ENCODE measurements around the gene TP53. TPM values are rescaled to one million over a fixed set of nuclear protein-coding genes. Genes with fewer than 3 reads are reported as not detected.

Gene TP53
- total and polyA plus RNA-seq, 5 donors from 2014 or later: 29.4 to 61.3 (median 34.7) TPM

- Histone ChIP-seq H3K27me3 (ENCODE audit: control insufficient read depth, insufficient read depth, low read length) (peaks cover 4% of the 10 kb centered on the region), H3K36me3 (ENCODE audit: control insufficient read depth, insufficient read depth, low read length) (peaks cover 13% of the 10 kb centered on the region), H3K9me3 (ENCODE audit: control insufficient read depth in 2 of 2, low read length in 2 of 2) (no peaks in the 10 kb centered on the region), H3K4me3 (ENCODE audit: low read depth, low read length) (no peak overlapping the region), H3K27ac (ENCODE audit: insufficient read depth, low read length, poor library complexity, severe bottlenecking) (no peak overlapping the region), H3K4me1 (ENCODE audit: control insufficient read depth, insufficient read depth, low read length, poor library complexity, severe bottlenecking) (peaks cover 14% of the 10 kb centered on the region)
- peak overlapping the region in 3 of 4 donors; percentile 57 to 68 (median 63) for H3K4me3 Mint-ChIP-seq
- H3K4me1 Mint-ChIP-seq: peaks cover 0 to 32% (median 8%) of the 10 kb centered on the region in 4 donors
- ATAC-seq (ENCODE audit: low read depth in 2 of 2): peak in 1 of 2 donors; percentile 28
- H3K9me3 Mint-ChIP-seq: peaks cover 0 to 5% (median 0%) of the 10 kb centered on the region in 7 donors
- H3K36me3 Mint-ChIP-seq: peaks cover 13% of the 10 kb centered on the region
- H3K27ac Mint-ChIP-seq: peak overlapping the region in 1 of 3 donors; percentile 3
- peaks cover 42% of the 10 kb centered on the region for H3K27me3 Mint-ChIP-seq
- DNase-seq: no peak
Measured at GRCh38 chr17:7705269-7706255, 18.3 kb upstream of the TP53 start.

DNA sequence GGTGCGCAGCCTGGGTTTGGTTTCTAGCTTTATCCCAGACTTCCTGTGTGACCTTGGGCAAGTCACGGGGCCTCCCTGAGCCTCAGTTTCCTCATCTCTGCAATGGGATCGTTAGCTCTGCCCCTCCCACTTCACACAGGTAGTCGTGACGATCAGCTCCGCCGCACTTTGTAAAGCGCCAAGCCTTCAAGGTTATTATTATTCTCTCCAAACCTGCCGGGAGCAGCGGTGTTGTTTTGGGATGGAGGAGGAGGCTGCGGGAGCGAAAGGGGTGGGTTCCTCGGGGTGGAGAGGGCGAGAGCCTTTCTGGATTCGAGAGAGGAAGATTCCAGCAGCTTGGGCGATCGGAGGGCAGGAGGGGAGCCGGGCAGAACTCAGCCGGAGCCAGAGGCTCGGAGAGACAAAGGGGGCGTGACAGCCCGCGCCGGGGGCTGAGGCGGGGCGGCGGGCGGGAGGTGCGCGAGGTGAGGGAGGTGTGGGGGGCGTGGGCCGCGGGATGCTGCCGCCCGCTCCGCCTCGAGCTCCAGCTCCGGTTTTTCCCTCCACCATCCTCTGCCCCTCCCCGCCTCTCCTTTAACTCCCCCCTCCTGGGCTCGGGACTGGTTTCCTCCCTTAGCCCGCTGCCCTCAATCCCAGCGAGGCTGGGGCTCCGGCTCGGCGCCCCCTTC lies 17.4 kb upstream of the TP53 start, which contains the start of gene EFNB3:
Gene EFNB3 (plus strand): TSS at position 602 of the 668 bp plus-strand sequence. CDS start 397 bp downstream, outside the sequence.
- ATAC-seq (ENCODE audit: low read depth in 2 of 2) (no peak), DNase-seq (no peak)
- H3K27ac Mint-ChIP-seq: peak within 1 kb of the TSS in 1 of 3 donors; percentile 3
- peaks cover 14% of the 10 kb centered on the region for H3K36me3 Mint-ChIP-seq
- Histone ChIP-seq H3K4me1 (ENCODE audit: control insufficient read depth, insufficient read depth, low read length, poor library complexity, severe bottlenecking) (peaks cover 14% of the 10 kb centered on the region), H3K9me3 (ENCODE audit: control insufficient read depth in 2 of 2, low read length in 2 of 2) (no peaks in the 10 kb centered on the region), H3K4me3 (ENCODE audit: low read depth, low read length) (no peak within 1 kb of the TSS), H3K27me3 (ENCODE audit: control insufficient read depth, insufficient read depth, low read length) (peaks cover 4% of the 10 kb centered on the region), H3K36me3 (ENCODE audit: control insufficient read depth, insufficient read depth, low read length) (peaks cover 15% of the 10 kb centered on the region), H3K27ac (ENCODE audit: insufficient read depth, low read length, poor library complexity, severe bottlenecking) (no peak within 1 kb of the TSS)
- peaks cover 0 to 26% (median 5%) of the 10 kb centered on the region in 4 donors for H3K4me1 Mint-ChIP-seq
- peak within 1 kb of the TSS in 3 of 4 donors; percentile 67 to 83 (median 68) for H3K4me3 Mint-ChIP-seq
- H3K27me3 Mint-ChIP-seq: peaks cover 41% of the 10 kb centered on the region
- H3K9me3 Mint-ChIP-seq: peaks cover 0 to 3% (median 0%) of the 10 kb centered on the region in 7 donors

DNA sequence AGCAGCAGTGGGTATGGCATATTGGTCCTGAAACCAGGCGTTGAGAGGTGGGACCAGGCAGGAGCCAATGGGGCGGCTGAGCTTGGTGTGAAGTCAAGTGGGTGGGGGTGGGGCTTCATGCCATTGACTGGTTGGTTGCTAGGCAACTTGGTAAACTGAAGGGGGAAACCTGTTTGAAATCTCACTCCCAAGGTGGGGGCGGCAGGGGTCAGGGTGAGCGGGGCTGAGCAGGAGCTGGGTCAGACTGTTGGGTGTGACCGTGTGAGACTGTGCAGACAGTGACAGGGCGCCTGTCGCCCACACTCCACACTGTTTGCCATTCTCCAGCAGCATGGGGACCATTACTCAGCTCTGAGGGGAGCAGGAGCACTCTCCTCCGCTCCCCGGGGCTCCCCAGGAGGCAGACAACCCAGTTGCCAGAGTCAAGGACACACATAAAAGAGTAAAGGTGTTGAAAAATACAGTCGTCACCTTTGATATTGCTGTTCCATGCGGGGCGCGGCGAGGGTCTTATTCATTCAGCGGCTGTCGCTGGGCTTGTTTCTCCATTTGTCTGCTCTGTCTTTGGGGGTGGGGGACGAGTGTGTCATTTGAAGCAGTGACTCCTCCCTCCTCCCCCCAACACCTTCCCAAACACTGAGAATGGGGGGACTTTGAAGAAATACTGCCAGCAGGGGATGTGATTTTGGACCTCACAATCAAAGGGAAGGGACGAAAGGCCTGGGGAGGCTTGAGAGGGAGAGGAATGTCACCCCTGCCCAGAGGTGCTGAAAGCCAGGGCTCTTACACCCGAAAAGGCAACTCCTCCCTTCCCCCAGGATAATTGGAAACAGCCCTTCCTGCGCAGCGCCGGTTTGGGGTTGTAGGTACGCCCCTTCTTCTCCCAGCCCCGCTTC lies 16.5 kb upstream of the TP53 start:
- H3K36me3 Mint-ChIP-seq: peaks cover 14% of the 10 kb centered on the region
- peaks cover 36% of the 10 kb centered on the region for H3K27me3 Mint-ChIP-seq
- H3K4me1 Mint-ChIP-seq: peaks cover 0 to 26% (median 5%) of the 10 kb centered on the region in 4 donors
- DNase-seq (no peak), ATAC-seq (ENCODE audit: low read depth in 2 of 2) (no peak)
- Histone ChIP-seq H3K4me1 (ENCODE audit: control insufficient read depth, insufficient read depth, low read length, poor library complexity, severe bottlenecking) (peaks cover 14% of the 10 kb centered on the region), H3K27me3 (ENCODE audit: control insufficient read depth, insufficient read depth, low read length) (peaks cover 4% of the 10 kb centered on the region), H3K9me3 (ENCODE audit: control insufficient read depth in 2 of 2, low read length in 2 of 2) (no peaks in the 10 kb centered on the region), H3K36me3 (ENCODE audit: control insufficient read depth, insufficient read depth, low read length) (peaks cover 15% of the 10 kb centered on the region), H3K4me3 (ENCODE audit: low read depth, low read length) (no peak overlapping the region), H3K27ac (ENCODE audit: insufficient read depth, low read length, poor library complexity, severe bottlenecking) (no peak overlapping the region)
- H3K4me3 Mint-ChIP-seq: peak overlapping the region in 3 of 4 donors; percentile 27 to 67 (median 48)
- H3K9me3 Mint-ChIP-seq: peaks cover 0 to 3% (median 0%) of the 10 kb centered on the region in 7 donors
- no peak overlapping the region for H3K27ac Mint-ChIP-seq

DNA sequence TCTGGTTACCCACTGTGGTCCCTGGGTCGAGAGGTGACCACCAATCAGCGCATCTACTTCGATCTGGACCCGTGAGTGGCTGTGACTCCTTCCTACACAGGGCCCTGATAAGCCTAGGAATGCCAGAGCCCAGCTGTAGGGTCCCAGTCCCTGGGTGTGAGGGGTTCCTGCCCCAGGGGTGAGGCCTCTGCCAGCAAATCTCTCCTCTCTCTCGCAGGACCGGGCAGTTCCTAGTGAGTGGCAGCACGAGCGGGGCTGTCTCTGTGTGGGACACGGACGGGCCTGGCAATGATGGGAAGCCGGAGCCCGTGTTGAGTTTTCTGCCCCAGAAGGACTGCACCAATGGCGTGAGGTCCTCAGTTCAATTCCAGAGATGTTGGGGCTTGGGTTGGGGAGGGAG lies 15.5 kb upstream of the TP53 start:
- Histone ChIP-seq H3K27ac (ENCODE audit: insufficient read depth, low read length, poor library complexity, severe bottlenecking) (no peak overlapping the region), H3K4me3 (ENCODE audit: low read depth, low read length) (no peak overlapping the region), H3K27me3 (ENCODE audit: control insufficient read depth, insufficient read depth, low read length) (peaks cover 4% of the 10 kb centered on the region), H3K36me3 (ENCODE audit: control insufficient read depth, insufficient read depth, low read length) (peaks cover 15% of the 10 kb centered on the region), H3K4me1 (ENCODE audit: control insufficient read depth, insufficient read depth, low read length, poor library complexity, severe bottlenecking) (peaks cover 14% of the 10 kb centered on the region), H3K9me3 (ENCODE audit: control insufficient read depth in 2 of 2, low read length in 2 of 2) (no peaks in the 10 kb centered on the region)
- no peak for ATAC-seq (ENCODE audit: low read depth in 2 of 2)
- Mint-ChIP-seq H3K4me1 (peaks cover 0 to 26% (median 5%) of the 10 kb centered on the region in 4 donors), H3K36me3 (peaks cover 19% of the 10 kb centered on the region), H3K27ac (no peak overlapping the region), H3K27me3 (peaks cover 36% of the 10 kb centered on the region), H3K9me3 (no peaks in the 10 kb centered on the region), H3K4me3 (no peak overlapping the region)
- no peak for DNase-seq

DNA sequence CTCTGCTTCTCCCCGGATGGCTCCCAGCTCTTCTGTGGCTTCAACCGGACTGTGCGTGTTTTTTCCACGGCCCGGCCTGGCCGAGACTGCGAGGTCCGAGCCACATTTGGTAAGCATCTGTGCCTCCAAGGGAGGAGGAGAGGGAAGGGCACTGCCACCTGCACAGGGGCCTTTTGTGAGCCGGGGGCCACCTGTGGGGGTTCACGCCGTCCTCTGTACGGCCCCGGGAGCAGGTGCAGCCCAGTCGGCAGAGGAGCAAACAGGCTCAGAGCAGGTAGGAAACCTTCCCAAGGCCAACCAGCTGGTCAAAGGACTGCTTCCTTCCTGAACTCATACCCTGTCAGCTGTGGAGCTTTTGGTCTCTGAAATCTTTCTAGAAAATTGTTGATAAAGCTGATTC lies 14.4 kb upstream of the TP53 start:
- H3K4me1 ChIP-seq (ENCODE audit: control insufficient read depth, insufficient read depth, low read length, poor library complexity, severe bottlenecking): peaks cover 14% of the 10 kb centered on the region
- DNase-seq (no peak), ATAC-seq (ENCODE audit: low read depth in 2 of 2) (no peak)
- H3K27ac ChIP-seq (ENCODE audit: insufficient read depth, low read length, poor library complexity, severe bottlenecking): no peak overlapping the region
- H3K27me3 Mint-ChIP-seq: peaks cover 32% of the 10 kb centered on the region
- peaks cover 24% of the 10 kb centered on the region for H3K36me3 Mint-ChIP-seq
- no peak overlapping the region for H3K4me3 ChIP-seq (ENCODE audit: low read depth, low read length)
- peaks cover 0 to 24% (median 5%) of the 10 kb centered on the region in 4 donors for H3K4me1 Mint-ChIP-seq
- H3K9me3 Mint-ChIP-seq: no peaks in the 10 kb centered on the region
- H3K9me3 ChIP-seq (ENCODE audit: control insufficient read depth in 2 of 2, low read length in 2 of 2): no peaks in the 10 kb centered on the region
- H3K4me3 Mint-ChIP-seq: no peak overlapping the region
- H3K27ac Mint-ChIP-seq: no peak overlapping the region
- peaks cover 4% of the 10 kb centered on the region for H3K27me3 ChIP-seq (ENCODE audit: control insufficient read depth, insufficient read depth, low read length)
- peaks cover 15% of the 10 kb centered on the region for H3K36me3 ChIP-seq (ENCODE audit: control insufficient read depth, insufficient read depth, low read length)

GRCh38 chr17:7700510-7700909 lies 13.2 kb upstream of the TP53 start:
- Mint-ChIP-seq H3K36me3 (peaks cover 33% of the 10 kb centered on the region), H3K9me3 (no peaks in the 10 kb centered on the region), H3K27me3 (peaks cover 21% of the 10 kb centered on the region), H3K27ac (no peak overlapping the region), H3K4me1 (peaks cover 0 to 15% (median 3%) of the 10 kb centered on the region in 4 donors), H3K4me3 (peak overlapping the region in 1 of 4 donors; percentile 65)
- Histone ChIP-seq H3K27me3 (ENCODE audit: control insufficient read depth, insufficient read depth, low read length) (no peaks in the 10 kb centered on the region), H3K4me3 (ENCODE audit: low read depth, low read length) (no peak overlapping the region), H3K36me3 (ENCODE audit: control insufficient read depth, insufficient read depth, low read length) (peaks cover 19% of the 10 kb centered on the region), H3K9me3 (ENCODE audit: control insufficient read depth in 2 of 2, low read length in 2 of 2) (no peaks in the 10 kb centered on the region), H3K4me1 (ENCODE audit: control insufficient read depth, insufficient read depth, low read length, poor library complexity, severe bottlenecking) (peaks cover 14% of the 10 kb centered on the region), H3K27ac (ENCODE audit: insufficient read depth, low read length, poor library complexity, severe bottlenecking) (no peak overlapping the region)
- ATAC-seq (ENCODE audit: low read depth in 2 of 2): no peak
- DNase-seq: no peak
